ENCODE results near the gene ZBTB44. TPM values are rescaled to one million over a fixed set of nuclear protein-coding genes. Genes with fewer than 3 reads are reported as not detected.
"Not testable (repeated sequence)": the region's sequence is repeated elsewhere in the genome, so short reads cannot be mapped to it uniquely, and the experiment has no call there.

The ZBTB44 gene
- total RNA-seq, 1 donor from 2014 or later, result 43.6 TPM

GRCh38 chr11:130246270-130246669 lies 68.4 kb downstream of the ZBTB44 start:
- H3K36me3 ChIP-seq, result no peaks in the 10 kb centered on the region
- H3K27ac Mint-ChIP-seq, result no peak overlapping the region

DNA sequence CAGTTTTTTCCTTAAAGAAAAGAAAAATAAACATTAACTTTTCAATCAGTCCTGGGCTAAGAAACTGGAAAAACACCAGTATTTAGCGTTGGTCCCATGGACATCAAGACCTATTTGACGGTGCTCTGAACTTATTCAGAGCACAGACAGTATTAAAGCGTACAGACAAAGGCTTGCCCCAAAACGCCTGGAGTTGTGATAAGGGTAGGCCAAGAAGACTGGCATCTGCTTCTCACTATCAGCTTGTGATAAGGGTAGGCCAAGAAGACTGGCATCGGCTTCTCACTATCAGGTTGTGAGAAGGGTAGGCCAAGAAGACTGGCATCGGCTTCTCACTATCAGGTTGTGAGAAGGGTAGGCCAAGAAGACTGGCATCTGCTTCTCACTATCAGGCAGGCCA lies 69.3 kb downstream of the ZBTB44 start:
- not testable (repeated sequence) for H3K9me3 Mint-ChIP-seq; DNase-seq (ENCODE audit: low spot score); H3K27me3 Mint-ChIP-seq (ENCODE audit: insufficient read depth, low read depth)

More at GRCh38 chr11:130246270-130246669, 68.4 kb downstream of the ZBTB44 start:
- Histone ChIP-seq H3K4me1 (no peaks in the 10 kb centered on the region), H3K27me3 (no peaks in the 10 kb centered on the region), H3K27ac (no peak overlapping the region), H3K4me2 (no peak overlapping the region), H3K9me3 (ENCODE audit: low read depth) (no peaks in the 10 kb centered on the region), H3F3A (ENCODE audit: low read depth) (no peaks in the 10 kb centered on the region), H4K20me1 (ENCODE audit: low read depth) (no peaks in the 10 kb centered on the region), H3K79me2 (ENCODE audit: low read depth) (peaks cover 25% of the 10 kb centered on the region), H3K4me3 (no peak overlapping the region), H3K9ac (no peak overlapping the region), H2AFZ (replicated peaks) (no peak overlapping the region)
- TF ChIP-seq EZH2phosphoT487 (IDR thresholded peaks at IDR 0.05) (no peak), EZH2 (IDR thresholded peaks at IDR 0.05) (no peak), CTCF (IDR thresholded peaks at IDR 0.05) (no peak)
- DNase-seq (ENCODE audit: low spot score), result no peak
- Mint-ChIP-seq H3K27me3 (ENCODE audit: insufficient read depth, low read depth) (no peaks in the 10 kb centered on the region), H3K9me3 (peaks cover 2% of the 10 kb centered on the region), H3K36me3 (peaks cover 6% of the 10 kb centered on the region), H3K4me1 (peaks cover 6% of the 10 kb centered on the region), H3K4me3 (no peak overlapping the region)

DNA sequence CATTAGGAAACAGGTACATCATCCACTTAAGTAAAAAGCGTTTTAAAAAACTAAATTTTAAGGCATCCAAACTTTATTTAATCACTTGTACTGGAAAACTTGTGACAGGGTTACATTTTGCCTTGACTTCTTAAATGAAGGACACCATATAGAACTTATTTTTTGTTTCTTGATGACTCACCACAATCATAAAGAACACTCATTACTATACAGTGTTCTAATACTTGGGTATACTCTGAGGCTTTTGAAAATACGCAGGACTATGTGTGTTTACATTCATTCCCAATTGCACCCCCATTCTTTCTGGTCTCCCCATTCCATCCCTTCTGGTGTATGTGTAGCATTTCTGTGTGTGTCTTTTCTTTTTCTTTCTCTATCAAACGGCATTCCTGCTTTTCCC lies 69.9 kb downstream of the ZBTB44 start:
- no peak overlapping the region for H3K27ac Mint-ChIP-seq
- Histone ChIP-seq H3F3A (ENCODE audit: low read depth) (no peaks in the 10 kb centered on the region), H3K9ac (no peak overlapping the region), H3K36me3 (no peaks in the 10 kb centered on the region), H3K4me2 (no peak overlapping the region), H3K4me1 (no peaks in the 10 kb centered on the region), H3K27ac (no peak overlapping the region), H3K9me3 (ENCODE audit: low read depth) (no peaks in the 10 kb centered on the region), H3K4me3 (no peak overlapping the region), H3K27me3 (no peaks in the 10 kb centered on the region), H3K79me2 (ENCODE audit: low read depth) (peaks cover 10% of the 10 kb centered on the region), H4K20me1 (ENCODE audit: low read depth) (no peaks in the 10 kb centered on the region), H2AFZ (replicated peaks) (no peak overlapping the region)
- peaks cover 2% of the 10 kb centered on the region for H3K36me3 Mint-ChIP-seq
- H3K4me3 Mint-ChIP-seq, result no peak overlapping the region
- H3K9me3 Mint-ChIP-seq, result no peaks in the 10 kb centered on the region
- H3K4me1 Mint-ChIP-seq, result peaks cover 3% of the 10 kb centered on the region
- no peaks in the 10 kb centered on the region for H3K27me3 Mint-ChIP-seq (ENCODE audit: insufficient read depth, low read depth)
- TF ChIP-seq CTCF (IDR thresholded peaks at IDR 0.05), result no peak
- DNase-seq (ENCODE audit: low spot score), result no peak

More for the DNA sequence above, 69.3 kb downstream of the ZBTB44 start:
- not testable (repeated sequence) for H2AFZ ChIP-seq (replicated peaks); H3K27ac Mint-ChIP-seq; H3K27ac ChIP-seq; H3F3A ChIP-seq (ENCODE audit: low read depth); H4K20me1 ChIP-seq (ENCODE audit: low read depth); H3K27me3 ChIP-seq; H3K9ac ChIP-seq; H3K4me1 ChIP-seq; H3K4me3 Mint-ChIP-seq; H3K9me3 ChIP-seq (ENCODE audit: low read depth); H3K4me3 ChIP-seq; H3K4me2 ChIP-seq; H3K36me3 ChIP-seq; H3K4me1 Mint-ChIP-seq; H3K36me3 Mint-ChIP-seq
- peaks cover 16% of the 10 kb centered on the region for H3K79me2 ChIP-seq (ENCODE audit: low read depth)

GRCh38 chr11:130243816-130244215 lies 70.9 kb downstream of the ZBTB44 start:
- Histone ChIP-seq H3K4me2 (no peak overlapping the region), H3K36me3 (no peaks in the 10 kb centered on the region), H3K27me3 (no peaks in the 10 kb centered on the region), H3K4me1 (no peaks in the 10 kb centered on the region), H3K27ac (no peak overlapping the region), H3F3A (ENCODE audit: low read depth) (no peaks in the 10 kb centered on the region), H3K9me3 (ENCODE audit: low read depth) (no peaks in the 10 kb centered on the region), H4K20me1 (ENCODE audit: low read depth) (no peaks in the 10 kb centered on the region), H3K79me2 (ENCODE audit: low read depth) (peaks cover 8% of the 10 kb centered on the region), H3K4me3 (no peak overlapping the region), H2AFZ (replicated peaks) (no peak overlapping the region), H3K9ac (no peak overlapping the region)
- DNase-seq (ENCODE audit: low spot score), result no peak
- Mint-ChIP-seq H3K36me3 (peaks cover 4% of the 10 kb centered on the region), H3K4me3 (no peak overlapping the region), H3K27ac (no peak overlapping the region), H3K4me1 (peaks cover 3% of the 10 kb centered on the region), H3K9me3 (no peaks in the 10 kb centered on the region), H3K27me3 (ENCODE audit: insufficient read depth, low read depth) (no peaks in the 10 kb centered on the region)
- no peak for TF ChIP-seq CTCF (IDR thresholded peaks at IDR 0.05)
- no peak for TF ChIP-seq EZH2 (IDR thresholded peaks at IDR 0.05)
- no peak for TF ChIP-seq EZH2phosphoT487 (IDR thresholded peaks at IDR 0.05)

Data from neural progenitor cell (in vitro differentiated cells).